ENCODE data around the gene SPINT1.

The SPINT1 gene

GRCh38 chr15:40826423-40827075 lies 17.3 kb upstream of the SPINT1 start:
- POLR2A ChIA-PET: no interaction called here
- H3K4me3 ChIP-seq (ENCODE audit: low read depth, low read length): no peak overlapping the region
- TF ChIP-seq, protein P1, sequence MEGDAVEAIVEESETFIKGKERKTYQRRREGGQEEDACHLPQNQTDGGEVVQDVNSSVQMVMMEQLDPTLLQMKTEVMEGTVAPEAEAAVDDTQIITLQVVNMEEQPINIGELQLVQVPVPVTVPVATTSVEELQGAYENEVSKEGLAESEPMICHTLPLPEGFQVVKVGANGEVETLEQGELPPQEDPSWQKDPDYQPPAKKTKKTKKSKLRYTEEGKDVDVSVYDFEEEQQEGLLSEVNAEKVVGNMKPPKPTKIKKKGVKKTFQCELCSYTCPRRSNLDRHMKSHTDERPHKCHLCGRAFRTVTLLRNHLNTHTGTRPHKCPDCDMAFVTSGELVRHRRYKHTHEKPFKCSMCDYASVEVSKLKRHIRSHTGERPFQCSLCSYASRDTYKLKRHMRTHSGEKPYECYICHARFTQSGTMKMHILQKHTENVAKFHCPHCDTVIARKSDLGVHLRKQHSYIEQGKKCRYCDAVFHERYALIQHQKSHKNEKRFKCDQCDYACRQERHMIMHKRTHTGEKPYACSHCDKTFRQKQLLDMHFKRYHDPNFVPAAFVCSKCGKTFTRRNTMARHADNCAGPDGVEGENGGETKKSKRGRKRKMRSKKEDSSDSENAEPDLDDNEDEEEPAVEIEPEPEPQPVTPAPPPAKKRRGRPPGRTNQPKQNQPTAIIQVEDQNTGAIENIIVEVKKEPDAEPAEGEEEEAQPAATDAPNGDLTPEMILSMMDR (IDR thresholded peaks at IDR 0.05; ENCODE audit: insufficient read depth, low read length, missing control alignments): no peak
- CTCF ChIA-PET: interaction anchor here (3.3 kb wide), 1 partner anchor 32 kb away, joined by 15 read pairs; no protein-coding TSS in a partner anchor
- no peak for DNase-seq (ENCODE audit: low read depth, low spot score)

DNA sequence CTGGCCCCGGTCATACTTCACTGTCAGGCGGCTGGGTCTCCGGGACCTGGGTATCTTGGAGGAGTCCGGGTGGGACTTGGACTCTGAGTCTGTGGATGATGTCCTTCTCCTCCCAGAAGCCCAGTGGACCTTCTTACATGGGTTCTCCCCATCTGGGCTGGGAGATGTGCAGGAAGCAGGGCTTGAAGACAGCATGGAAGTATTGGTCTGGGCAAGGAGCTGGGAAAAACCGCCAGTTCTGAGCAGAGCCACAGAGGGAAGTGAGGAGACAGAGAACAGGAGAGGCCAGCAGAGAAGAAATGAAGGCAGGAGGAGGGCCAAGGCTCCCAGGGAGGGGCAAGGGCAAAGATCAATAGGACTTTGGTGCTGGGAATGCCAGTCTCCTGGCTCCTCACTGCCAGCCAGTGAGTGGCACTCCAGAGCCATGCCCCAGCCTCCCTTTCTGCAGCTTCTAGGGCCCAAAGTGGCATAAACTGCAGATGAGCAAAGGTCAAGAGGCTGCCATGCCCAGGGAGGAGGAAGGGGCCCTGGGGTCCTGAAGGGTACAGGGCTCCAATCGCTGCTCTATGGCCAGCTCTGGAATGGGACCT lies 15.3 kb upstream of the SPINT1 start, which contains the start of gene PPP1R14D:
TSS of gene PPP1R14D (minus strand) at position 262 of the 590 bp plus-strand sequence. CDS start at position 195, 67 bp downstream.
- POLR2A ChIA-PET: no interaction called here
- TF ChIP-seq, protein P1 (IDR thresholded peaks at IDR 0.05; ENCODE audit: insufficient read depth, low read length, missing control alignments): no peak
- CTCF ChIA-PET: interaction anchor here (1.0 to 3.3 kb wide), 4 partner anchors 11 to 113 kb away, joined by 3 to 15 read pairs (median 5); no protein-coding TSS in a partner anchor
- no peak within 1 kb of the TSS for H3K4me3 ChIP-seq (ENCODE audit: low read depth, low read length)
- no peak for DNase-seq (ENCODE audit: low read depth, low spot score)

DNA sequence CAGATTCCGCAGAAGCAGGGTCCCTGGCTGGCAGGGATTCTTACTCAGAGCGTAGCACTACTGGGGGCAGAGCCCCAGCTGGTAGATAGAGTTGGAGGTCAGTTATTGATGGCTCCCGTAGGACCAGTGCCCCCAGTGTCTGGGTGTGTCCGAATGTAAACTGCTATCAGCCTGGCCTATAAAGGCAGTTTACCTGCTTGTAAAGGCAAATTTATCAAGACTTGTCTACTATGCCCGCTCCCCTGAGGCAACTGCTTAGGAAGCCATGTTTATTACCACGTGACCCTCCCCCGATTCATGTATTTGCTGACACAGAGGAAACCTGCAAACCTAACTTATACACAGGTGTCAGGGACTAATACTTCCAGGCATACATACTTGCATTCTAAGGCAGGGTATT lies 14.7 kb upstream of the SPINT1 start:
- H3K4me3 ChIP-seq (ENCODE audit: low read depth, low read length): no peak overlapping the region
- DNase-seq (ENCODE audit: low read depth, low spot score): no peak
- ChIA-PET POLR2A (no interaction called here), CTCF (interaction anchor here (1.0 to 3.3 kb wide), 4 partner anchors 11 to 113 kb away, joined by 3 to 15 read pairs (median 5); no protein-coding TSS in a partner anchor)
- TF ChIP-seq, protein P1 (IDR thresholded peaks at IDR 0.05; ENCODE audit: insufficient read depth, low read length, missing control alignments): no peak

DNA sequence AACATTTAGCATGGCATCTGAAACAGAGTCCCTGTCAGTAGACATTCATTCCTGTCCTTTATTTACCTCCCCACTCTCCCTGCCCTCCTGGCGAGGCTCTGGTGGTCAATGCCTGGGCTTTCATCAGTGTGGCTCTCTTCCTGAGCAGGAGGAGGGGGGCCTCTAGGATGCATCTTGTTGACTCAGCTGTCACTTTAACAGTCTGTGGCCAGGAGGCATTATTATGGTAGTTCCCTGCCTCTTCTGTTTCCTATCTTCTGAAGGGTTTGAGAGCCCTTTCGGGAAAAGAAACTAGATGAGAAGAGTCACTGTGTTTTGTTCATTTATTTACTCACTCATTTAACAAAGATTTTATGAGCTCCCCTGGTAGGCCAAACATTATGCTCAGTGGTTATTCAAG lies 13.0 kb upstream of the SPINT1 start:
- POLR2A ChIA-PET: no interaction called here
- TF ChIP-seq, protein P1 (IDR thresholded peaks at IDR 0.05; ENCODE audit: insufficient read depth, low read length, missing control alignments): no peak
- DNase-seq (ENCODE audit: low read depth, low spot score): no peak
- CTCF ChIA-PET: interaction anchor here (1.1 to 1.6 kb wide), 3 partner anchors 12 to 29 kb away, joined by 3 to 6 read pairs (median 3); no protein-coding TSS in a partner anchor
- no peak overlapping the region for H3K4me3 ChIP-seq (ENCODE audit: low read depth, low read length)

GRCh38 chr15:40831861-40832260 lies 12.0 kb upstream of the SPINT1 start:
- TF ChIP-seq, protein P1 (IDR thresholded peaks at IDR 0.05; ENCODE audit: insufficient read depth, low read length, missing control alignments): no peak
- no peak for DNase-seq (ENCODE audit: low read depth, low spot score)
- ChIA-PET CTCF (no interaction called here), POLR2A (no interaction called here)
- no peak overlapping the region for H3K4me3 ChIP-seq (ENCODE audit: low read depth, low read length)

GRCh38 chr15:40832903-40833302 lies 10.9 kb upstream of the SPINT1 start:
- ChIA-PET CTCF (interaction anchor here (0.6 kb wide), 1 partner anchor 61 kb away, joined by 3 read pairs; the partner anchor contains the start of gene VPS18), POLR2A (no interaction called here)
- DNase-seq (ENCODE audit: low read depth, low spot score): no peak
- H3K4me3 ChIP-seq (ENCODE audit: low read depth, low read length): no peak overlapping the region
- TF ChIP-seq, protein P1 (IDR thresholded peaks at IDR 0.05; ENCODE audit: insufficient read depth, low read length, missing control alignments): no peak
